ENCODE data around the gene POLD4.

Gene POLD4

GRCh38 chr11:67307545-67308001, 45.8 kb downstream of the POLD4 start:
- Histone ChIP-seq H3K27ac (no peak overlapping the region), H3K4me3 (ENCODE audit: low read depth, low read length) (no peak overlapping the region), H3K27me3 (replicated peaks) (no peaks in the 10 kb centered on the region), H3K36me3 (replicated peaks) (peaks cover 11% of the 10 kb centered on the region)
- DNase-seq = no peak
- in situ Hi-C loops (cut with HindIII; ENCODE audit: low pct_ligation_motif_present, low sequenced_read_pairs) = no loop called here
- no peak for TF ChIP-seq CTCF (IDR thresholded peaks at IDR 0.05; ENCODE audit: low read depth, low read length, missing control alignments)

GRCh38 chr11:67306769-67307544, 46.4 kb downstream of the POLD4 start:
- in situ Hi-C loops (cut with HindIII; ENCODE audit: low pct_ligation_motif_present, low sequenced_read_pairs) = no loop called here

GRCh38 chr11:67304511-67305113, 48.7 kb downstream of the POLD4 start:
- H3K4me3 ChIP-seq (ENCODE audit: low read depth, low read length) = peak overlapping the region; percentile 72
- H3K27ac ChIP-seq = no peak overlapping the region
- H3K27me3 ChIP-seq (replicated peaks) = no peaks in the 10 kb centered on the region
- in situ Hi-C loops (cut with HindIII; ENCODE audit: low pct_ligation_motif_present, low sequenced_read_pairs) = no loop called here
- TF ChIP-seq CTCF (IDR thresholded peaks at IDR 0.05; ENCODE audit: low read depth, low read length, missing control alignments) = no peak
- H3K36me3 ChIP-seq (replicated peaks) = peaks cover 29% of the 10 kb centered on the region
- no peak for DNase-seq

More at GRCh38 chr11:67306769-67307544, 46.4 kb downstream of the POLD4 start:
- H3K27ac ChIP-seq = no peak overlapping the region
- no peak for TF ChIP-seq CTCF (IDR thresholded peaks at IDR 0.05; ENCODE audit: low read depth, low read length, missing control alignments)
- H3K4me3 ChIP-seq (ENCODE audit: low read depth, low read length) = no peak overlapping the region
- H3K36me3 ChIP-seq (replicated peaks) = peaks cover 13% of the 10 kb centered on the region
- H3K27me3 ChIP-seq (replicated peaks) = no peaks in the 10 kb centered on the region
- DNase-seq = no peak

DNA sequence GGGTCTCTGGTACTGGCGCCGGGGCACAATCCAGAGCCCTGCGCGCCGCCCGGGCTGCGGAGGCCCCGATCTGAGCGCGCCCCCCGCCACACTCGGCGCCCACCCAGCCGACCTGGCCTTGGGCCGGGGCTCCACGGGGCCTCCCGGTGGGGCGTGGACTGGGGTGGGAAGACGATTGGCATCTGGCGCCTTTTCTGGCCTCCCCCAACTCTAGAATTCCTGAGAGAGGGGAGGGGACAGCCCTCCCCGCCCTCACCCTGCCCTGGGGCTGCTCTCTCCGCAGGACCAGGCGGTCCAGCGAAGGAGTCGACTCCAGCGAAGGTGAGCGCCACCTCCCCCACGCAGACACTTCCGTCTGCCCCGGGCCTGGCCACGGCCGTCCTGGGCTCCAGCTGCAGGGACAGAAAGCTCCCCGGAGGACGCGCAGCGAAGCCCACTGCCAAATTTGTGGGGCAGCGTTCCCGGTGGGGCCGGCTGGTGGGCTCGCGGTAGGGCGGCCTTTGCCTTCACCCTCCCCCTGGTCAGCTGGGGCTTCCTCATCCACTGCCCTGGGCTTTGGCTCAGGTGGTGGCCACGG, 49.4 kb downstream of the POLD4 start:
- TF ChIP-seq CTCF (IDR thresholded peaks at IDR 0.05; ENCODE audit: low read depth, low read length, missing control alignments) = no peak
- peak overlapping the region; percentile 72 for H3K4me3 ChIP-seq (ENCODE audit: low read depth, low read length)
- H3K27ac ChIP-seq = no peak overlapping the region
- DNase-seq = no peak
- in situ Hi-C loops (cut with HindIII; ENCODE audit: low pct_ligation_motif_present, low sequenced_read_pairs) = no loop called here
- H3K27me3 ChIP-seq (replicated peaks) = no peaks in the 10 kb centered on the region
- H3K36me3 ChIP-seq (replicated peaks) = peaks cover 29% of the 10 kb centered on the region

- TF ChIP-seq CTCF (IDR thresholded peaks at IDR 0.05; ENCODE audit: low read depth, low read length, missing control alignments) = no peak
- in situ Hi-C loops (cut with HindIII; ENCODE audit: low pct_ligation_motif_present, low sequenced_read_pairs) = no loop called here
- Histone ChIP-seq H3K36me3 (replicated peaks) (peaks cover 32% of the 10 kb centered on the region), H3K27ac (peak within 1 kb of the TSS; percentile 32), H3K27me3 (replicated peaks) (no peaks in the 10 kb centered on the region), H3K4me3 (ENCODE audit: low read depth, low read length) (peak within 1 kb of the TSS; percentile 72)
- DNase-seq = no peak
These were observed 50.1 kb downstream of the POLD4 start, which contains the start of gene SSH3 for GRCh38 chr11:67303132-67303834. Gene SSH3 (plus strand): TSS chr11:67303530. CDS start chr11:67303626, 96 bp downstream.

All from brain microvascular endothelial cell (primary cell).